ENCODE measurements around the gene NRP1. TPM values are rescaled to one million over a fixed set of nuclear protein-coding genes. Genes with fewer than 3 reads are reported as not detected.
"Not testable (repeated sequence)": the region's sequence is repeated elsewhere in the genome, so short reads cannot be mapped to it uniquely, and the experiment has no call there.

The NRP1 gene
- total RNA-seq, 1 experiment from 2014 or later = 85.9 TPM

- Histone ChIP-seq H3K4me1 (replicated peaks) (no peaks in the 10 kb centered on the region; the same call in 1 of the 2 replicates), H3K36me3 (peaks cover 55% of the 10 kb centered on the region), H3K9me3 (replicated peaks) (no peaks in the 10 kb centered on the region; the same call in 1 of the 2 replicates), H3K4me3 (no peak overlapping the region), H3K27ac (no peak overlapping the region), H3K27me3 (replicated peaks) (no peaks in the 10 kb centered on the region)
- no peak for DNase-seq (ENCODE audit: low read depth in 1 of 2, low spot score in 2 of 2)
Observed at GRCh38 chr10:33303988-33304387, 30.5 kb downstream of the NRP1 start.

- H3K4me1 ChIP-seq (replicated peaks) = no peaks in the 10 kb centered on the region; the same call in 1 of the 2 replicates
- H3K4me3 ChIP-seq = no peak overlapping the region
- no peak overlapping the region for H3K27ac ChIP-seq
- no peaks in the 10 kb centered on the region for H3K27me3 ChIP-seq (replicated peaks)
- H3K36me3 ChIP-seq = peaks cover 53% of the 10 kb centered on the region
- DNase-seq (ENCODE audit: low read depth in 1 of 2, low spot score in 2 of 2) = no peak
- H3K9me3 ChIP-seq (replicated peaks) = no peaks in the 10 kb centered on the region; the same call in 1 of the 2 replicates
Observed at GRCh38 chr10:33302208-33302829, 32.1 kb downstream of the NRP1 start.

GRCh38 chr10:33301097-33301789, 33.2 kb downstream of the NRP1 start:
- Histone ChIP-seq H3K27me3 (replicated peaks) (no peaks in the 10 kb centered on the region), H3K27ac (no peak overlapping the region), H3K36me3 (peaks cover 58% of the 10 kb centered on the region), H3K9me3 (replicated peaks) (no peaks in the 10 kb centered on the region; the same call in 1 of the 2 replicates), H3K4me3 (no peak overlapping the region), H3K4me1 (replicated peaks) (peaks cover 4% of the 10 kb centered on the region)
- no peak for DNase-seq (ENCODE audit: low read depth in 1 of 2, low spot score in 2 of 2)

- H3K27me3 ChIP-seq (replicated peaks); H3K27ac ChIP-seq; H3K9me3 ChIP-seq (replicated peaks); DNase-seq (ENCODE audit: low read depth in 1 of 2, low spot score in 2 of 2); H3K4me3 ChIP-seq; H3K4me1 ChIP-seq (replicated peaks): not testable (repeated sequence)
- H3K36me3 ChIP-seq = peaks cover 65% of the 10 kb centered on the region
Observed at GRCh38 chr10:33300544-33300943, 33.9 kb downstream of the NRP1 start.

GRCh38 chr10:33298893-33299292, 35.6 kb downstream of the NRP1 start:
- Histone ChIP-seq H3K27ac (no peak overlapping the region), H3K27me3 (replicated peaks) (no peaks in the 10 kb centered on the region), H3K4me3 (no peak overlapping the region), H3K9me3 (replicated peaks) (no peaks in the 10 kb centered on the region; the same call in 1 of the 2 replicates), H3K4me1 (replicated peaks) (peaks cover 9% of the 10 kb centered on the region), H3K36me3 (peaks cover 66% of the 10 kb centered on the region)
- DNase-seq (ENCODE audit: low read depth in 1 of 2, low spot score in 2 of 2) = no peak

- H3K4me3 ChIP-seq = no peak overlapping the region
- peaks cover 64% of the 10 kb centered on the region for H3K36me3 ChIP-seq
- no peak overlapping the region for H3K27ac ChIP-seq
- H3K27me3 ChIP-seq (replicated peaks) = no peaks in the 10 kb centered on the region
- H3K4me1 ChIP-seq (replicated peaks) = peaks cover 9% of the 10 kb centered on the region
- no peaks in the 10 kb centered on the region; the same call in 1 of the 2 replicates for H3K9me3 ChIP-seq (replicated peaks)
- no peak for DNase-seq (ENCODE audit: low read depth in 1 of 2, low spot score in 2 of 2)
Observed at GRCh38 chr10:33298110-33298509, 36.4 kb downstream of the NRP1 start.

GRCh38 chr10:33295851-33296250, 38.6 kb downstream of the NRP1 start:
- Histone ChIP-seq H3K4me1 (replicated peaks) (peaks cover 25% of the 10 kb centered on the region), H3K36me3 (peaks cover 60% of the 10 kb centered on the region), H3K27ac (peak overlapping the region; percentile 20; the same call in 1 of the 2 replicates), H3K9me3 (replicated peaks) (no peaks in the 10 kb centered on the region; the same call in 1 of the 2 replicates), H3K27me3 (replicated peaks) (no peaks in the 10 kb centered on the region), H3K4me3 (no peak overlapping the region)
- DNase-seq (ENCODE audit: low read depth in 1 of 2, low spot score in 2 of 2) = no peak

- peaks cover 40% of the 10 kb centered on the region for H3K4me1 ChIP-seq (replicated peaks)
- no peaks in the 10 kb centered on the region for H3K27me3 ChIP-seq (replicated peaks)
- no peak overlapping the region for H3K4me3 ChIP-seq
- no peak overlapping the region for H3K27ac ChIP-seq
- H3K36me3 ChIP-seq = peaks cover 44% of the 10 kb centered on the region
- no peak for DNase-seq (ENCODE audit: low read depth in 1 of 2, low spot score in 2 of 2)
- no peaks in the 10 kb centered on the region for H3K9me3 ChIP-seq (replicated peaks)
Observed at GRCh38 chr10:33293531-33294170, 40.8 kb downstream of the NRP1 start.

GRCh38 chr10:33293076-33293475, 41.4 kb downstream of the NRP1 start:
- no peak overlapping the region for H3K4me3 ChIP-seq
- H3K36me3 ChIP-seq = peaks cover 43% of the 10 kb centered on the region
- no peak overlapping the region for H3K27ac ChIP-seq
- H3K27me3 ChIP-seq (replicated peaks) = no peaks in the 10 kb centered on the region
- no peak for DNase-seq (ENCODE audit: low read depth in 1 of 2, low spot score in 2 of 2)
- no peaks in the 10 kb centered on the region for H3K9me3 ChIP-seq (replicated peaks)
- peaks cover 40% of the 10 kb centered on the region for H3K4me1 ChIP-seq (replicated peaks)

GRCh38 chr10:33291053-33291592, 43.3 kb downstream of the NRP1 start:
- H3K36me3 ChIP-seq = peaks cover 36% of the 10 kb centered on the region
- peaks cover 35% of the 10 kb centered on the region for H3K4me1 ChIP-seq (replicated peaks)

GRCh38 chr10:33290321-33291052, 44.0 kb downstream of the NRP1 start:
- Histone ChIP-seq H3K27ac (peak overlapping the region; percentile 91), H3K4me1 (replicated peaks) (peaks cover 31% of the 10 kb centered on the region), H3K36me3 (peaks cover 30% of the 10 kb centered on the region), H3K27me3 (replicated peaks) (no peaks in the 10 kb centered on the region), H3K4me3 (0 out of 2 replicates have a peak overlapping the region, but pooled peaks have one; percentile 6), H3K9me3 (replicated peaks) (no peaks in the 10 kb centered on the region)
- DNase-seq (ENCODE audit: low read depth in 1 of 2, low spot score in 2 of 2) = peak in 1 of 2 experiments; percentile 39

More at GRCh38 chr10:33291053-33291592, 43.3 kb downstream of the NRP1 start:
- H3K27ac ChIP-seq = peak overlapping the region; percentile 91
- H3K27me3 ChIP-seq (replicated peaks) = no peaks in the 10 kb centered on the region
- peak; percentile 47 to 91 for DNase-seq (ENCODE audit: low read depth in 1 of 2, low spot score in 2 of 2)
- no peaks in the 10 kb centered on the region for H3K9me3 ChIP-seq (replicated peaks)
- H3K4me3 ChIP-seq = 0 out of 2 replicates have a peak overlapping the region, but pooled peaks have one; percentile 6

- Histone ChIP-seq H3K4me3 (no peak overlapping the region), H3K36me3 (peaks cover 27% of the 10 kb centered on the region), H3K27ac (no peak overlapping the region), H3K9me3 (replicated peaks) (no peaks in the 10 kb centered on the region), H3K4me1 (replicated peaks) (peaks cover 31% of the 10 kb centered on the region), H3K27me3 (replicated peaks) (no peaks in the 10 kb centered on the region)
- no peak for DNase-seq (ENCODE audit: low read depth in 1 of 2, low spot score in 2 of 2)
Observed at GRCh38 chr10:33289776-33290175, 44.7 kb downstream of the NRP1 start.

GRCh38 chr10:33288127-33288526, 46.3 kb downstream of the NRP1 start:
- Histone ChIP-seq H3K4me1 (replicated peaks) (peaks cover 31% of the 10 kb centered on the region), H3K27me3 (replicated peaks) (no peaks in the 10 kb centered on the region), H3K27ac (no peak overlapping the region), H3K36me3 (peaks cover 15% of the 10 kb centered on the region), H3K9me3 (replicated peaks) (no peaks in the 10 kb centered on the region), H3K4me3 (no peak overlapping the region)
- DNase-seq (ENCODE audit: low read depth in 1 of 2, low spot score in 2 of 2) = no peak

Measured in SJSA1 (cell line).